Measurements from ENCODE around the gene CDK14. TPM values are rescaled to one million over a fixed set of nuclear protein-coding genes. Genes with fewer than 3 reads are reported as not detected.

The CDK14 gene
- total RNA-seq, 1 experiment from 2014 or later = 39.1 TPM

DNA sequence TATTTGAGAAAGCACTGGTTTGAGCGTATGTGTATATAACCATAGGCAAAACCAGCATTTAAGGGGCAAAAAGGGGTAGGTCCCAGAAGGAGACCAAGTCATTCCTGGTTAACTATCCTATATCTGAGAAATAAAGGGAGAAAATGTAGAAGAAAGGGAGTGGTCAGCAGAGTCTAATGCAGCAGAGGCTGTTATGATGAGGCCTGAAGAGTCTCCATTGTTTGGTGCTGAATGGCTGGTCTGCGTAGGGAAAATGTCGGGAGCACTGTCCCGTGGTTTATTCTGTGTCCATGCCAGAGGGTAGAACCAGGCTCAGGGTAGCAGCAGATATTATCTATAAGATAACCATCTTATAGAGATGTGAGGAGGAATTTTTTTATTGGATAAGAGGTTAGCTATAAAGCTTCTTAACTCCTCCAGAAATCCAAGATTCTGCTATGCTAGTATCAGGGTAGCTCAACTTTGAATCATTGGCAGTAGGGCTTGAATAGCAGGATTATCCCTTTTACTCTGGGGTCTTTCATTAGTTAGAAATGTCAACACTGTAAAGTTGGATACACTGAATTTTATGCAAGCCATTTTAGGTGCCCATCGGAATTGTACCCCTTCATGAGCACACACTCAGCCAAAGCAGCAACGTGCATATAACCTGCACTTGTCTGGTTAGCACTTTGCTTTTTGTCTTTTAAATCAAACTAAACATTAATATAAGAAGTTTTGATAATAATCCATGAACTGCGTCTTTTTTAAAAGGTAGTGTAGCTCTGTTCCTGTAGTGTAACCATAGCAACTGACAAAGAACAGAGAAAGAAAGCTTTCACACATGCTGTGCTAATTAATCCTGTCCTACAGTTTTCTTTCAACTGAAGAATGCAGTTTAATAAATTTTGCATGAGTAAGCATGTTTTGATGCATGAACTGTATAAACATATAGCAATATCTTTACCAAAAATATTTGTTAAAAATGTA lies 356.1 kb downstream of the CDK14 start:
- H3K27me3 ChIP-seq (ENCODE audit: insufficient read depth, low read depth) = no peaks in the 10 kb centered on the region
- no peaks in the 10 kb centered on the region for H4K20me1 ChIP-seq (ENCODE audit: insufficient read depth)
- H3K36me3 ChIP-seq (ENCODE audit: low read depth) = no peaks in the 10 kb centered on the region
- ChIA-PET POLR2A (ENCODE audit: unreplicated experiment) (no interaction called here), CTCF (no interaction called here)
- H3K4me2 ChIP-seq = no peak overlapping the region
- DNase-seq = no peak
- H3K27ac ChIP-seq = no peak overlapping the region
- no peaks in the 10 kb centered on the region for H3K4me1 ChIP-seq (replicated peaks; ENCODE audit: insufficient read depth)
- H3F3A ChIP-seq (ENCODE audit: insufficient read depth, low read depth) = no peaks in the 10 kb centered on the region
- H3K4me3 ChIP-seq = no peak overlapping the region
- intact Hi-C loops (cut with micrococcal nuclease; ENCODE audit: unreplicated experiment) = no loop called here
- no peak overlapping the region for H2AFZ ChIP-seq
- H3K9me3 ChIP-seq (ENCODE audit: insufficient read depth, low read depth) = no peaks in the 10 kb centered on the region
- BruUV-seq (replicated peaks) = no TSS peak
- no peaks in the 10 kb centered on the region for H3K9me2 ChIP-seq (ENCODE audit: insufficient read depth)
- TF ChIP-seq, protein P1, sequence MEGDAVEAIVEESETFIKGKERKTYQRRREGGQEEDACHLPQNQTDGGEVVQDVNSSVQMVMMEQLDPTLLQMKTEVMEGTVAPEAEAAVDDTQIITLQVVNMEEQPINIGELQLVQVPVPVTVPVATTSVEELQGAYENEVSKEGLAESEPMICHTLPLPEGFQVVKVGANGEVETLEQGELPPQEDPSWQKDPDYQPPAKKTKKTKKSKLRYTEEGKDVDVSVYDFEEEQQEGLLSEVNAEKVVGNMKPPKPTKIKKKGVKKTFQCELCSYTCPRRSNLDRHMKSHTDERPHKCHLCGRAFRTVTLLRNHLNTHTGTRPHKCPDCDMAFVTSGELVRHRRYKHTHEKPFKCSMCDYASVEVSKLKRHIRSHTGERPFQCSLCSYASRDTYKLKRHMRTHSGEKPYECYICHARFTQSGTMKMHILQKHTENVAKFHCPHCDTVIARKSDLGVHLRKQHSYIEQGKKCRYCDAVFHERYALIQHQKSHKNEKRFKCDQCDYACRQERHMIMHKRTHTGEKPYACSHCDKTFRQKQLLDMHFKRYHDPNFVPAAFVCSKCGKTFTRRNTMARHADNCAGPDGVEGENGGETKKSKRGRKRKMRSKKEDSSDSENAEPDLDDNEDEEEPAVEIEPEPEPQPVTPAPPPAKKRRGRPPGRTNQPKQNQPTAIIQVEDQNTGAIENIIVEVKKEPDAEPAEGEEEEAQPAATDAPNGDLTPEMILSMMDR (conservative IDR thresholded peaks at IDR 0.05) = no peak
- TF ChIP-seq EZH2 (IDR thresholded peaks at IDR 0.05; ENCODE audit: low read depth) = no peak
- no peaks in the 10 kb centered on the region for H3K79me2 ChIP-seq (ENCODE audit: low read depth)

DNA sequence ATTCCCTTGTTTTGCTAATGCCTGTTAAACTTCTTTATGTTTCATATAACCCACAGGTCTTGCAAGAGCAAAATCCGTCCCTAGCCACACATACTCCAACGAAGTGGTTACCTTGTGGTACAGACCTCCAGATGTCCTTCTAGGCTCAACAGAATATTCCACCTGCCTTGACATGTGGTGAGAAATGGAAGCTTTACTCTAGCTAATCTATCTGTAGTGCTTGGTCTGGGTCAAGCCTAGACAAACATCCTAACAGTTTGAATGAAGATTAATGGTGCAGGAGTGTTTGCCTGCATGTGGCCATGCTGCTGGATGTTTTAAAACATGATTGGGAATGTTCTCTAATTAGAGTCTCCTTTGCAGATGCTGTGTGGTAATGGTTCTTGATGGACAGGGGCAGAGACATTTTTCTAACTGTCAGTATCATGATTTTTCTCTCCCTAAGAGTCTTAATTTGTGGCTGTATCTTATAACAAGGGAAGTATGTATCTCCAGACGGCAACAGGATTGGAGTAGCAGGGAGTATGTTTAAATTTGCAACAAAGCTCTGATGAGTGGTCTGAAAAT lies 359.6 kb downstream of the CDK14 start:
- TF ChIP-seq, protein P1 (conservative IDR thresholded peaks at IDR 0.05) = no peak
- no peak for TF ChIP-seq EZH2 (IDR thresholded peaks at IDR 0.05; ENCODE audit: low read depth)
- H3K27ac ChIP-seq = no peak overlapping the region
- H3K4me3 ChIP-seq = no peak overlapping the region
- intact Hi-C loops (cut with micrococcal nuclease; ENCODE audit: unreplicated experiment) = no loop called here
- H3K9me3 ChIP-seq (ENCODE audit: insufficient read depth, low read depth) = no peaks in the 10 kb centered on the region
- H3K4me2 ChIP-seq = no peak overlapping the region
- no peak for DNase-seq
- H3K4me1 ChIP-seq (replicated peaks; ENCODE audit: insufficient read depth) = no peaks in the 10 kb centered on the region
- ChIA-PET POLR2A (ENCODE audit: unreplicated experiment) (no interaction called here), CTCF (no interaction called here)
- H3K9me2 ChIP-seq (ENCODE audit: insufficient read depth) = no peaks in the 10 kb centered on the region
- H4K20me1 ChIP-seq (ENCODE audit: insufficient read depth) = no peaks in the 10 kb centered on the region
- H3K79me2 ChIP-seq (ENCODE audit: low read depth) = no peaks in the 10 kb centered on the region
- no peaks in the 10 kb centered on the region for H3F3A ChIP-seq (ENCODE audit: insufficient read depth, low read depth)
- no peaks in the 10 kb centered on the region for H3K36me3 ChIP-seq (ENCODE audit: low read depth)
- no TSS peak for BruUV-seq (replicated peaks)
- no peak overlapping the region for H2AFZ ChIP-seq
- no peaks in the 10 kb centered on the region for H3K27me3 ChIP-seq (ENCODE audit: insufficient read depth, low read depth)

DNA sequence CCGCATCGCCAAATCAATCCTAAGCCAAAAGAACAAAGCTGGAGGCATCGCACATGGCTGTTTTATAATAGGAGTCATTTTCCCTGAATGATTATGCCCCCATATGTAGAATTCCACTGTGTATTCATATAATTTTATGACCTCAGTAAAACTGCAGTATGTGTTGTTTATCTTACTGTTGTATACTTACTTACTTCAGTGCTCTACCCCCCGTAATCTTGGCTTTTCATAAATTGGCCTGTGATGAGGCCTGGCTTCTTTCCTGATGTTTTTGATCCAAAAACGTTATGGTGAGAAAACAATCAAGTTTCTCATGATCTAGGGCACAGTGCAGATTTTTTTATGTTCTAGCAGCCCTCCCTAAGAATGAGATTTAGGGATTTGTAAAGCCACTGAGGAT lies 361.8 kb downstream of the CDK14 start:
- DNase-seq = no peak
- no TSS peak for BruUV-seq (replicated peaks)
- Histone ChIP-seq H4K20me1 (ENCODE audit: insufficient read depth) (no peaks in the 10 kb centered on the region), H3K4me3 (no peak overlapping the region), H3K9me2 (ENCODE audit: insufficient read depth) (no peaks in the 10 kb centered on the region), H3K36me3 (ENCODE audit: low read depth) (no peaks in the 10 kb centered on the region), H3K27me3 (ENCODE audit: insufficient read depth, low read depth) (no peaks in the 10 kb centered on the region), H3K27ac (no peak overlapping the region), H3K79me2 (ENCODE audit: low read depth) (no peaks in the 10 kb centered on the region), H2AFZ (no peak overlapping the region), H3K9me3 (ENCODE audit: insufficient read depth, low read depth) (no peaks in the 10 kb centered on the region), H3F3A (ENCODE audit: insufficient read depth, low read depth) (no peaks in the 10 kb centered on the region), H3K4me1 (replicated peaks; ENCODE audit: insufficient read depth) (no peaks in the 10 kb centered on the region), H3K4me2 (no peak overlapping the region)
- CTCF ChIA-PET = no interaction called here
- TF ChIP-seq, protein P1 (conservative IDR thresholded peaks at IDR 0.05) = no peak
- no peak for TF ChIP-seq EZH2 (IDR thresholded peaks at IDR 0.05; ENCODE audit: low read depth)
- POLR2A ChIA-PET (ENCODE audit: unreplicated experiment) = interaction anchor here (0.7 kb wide), 1 partner anchor 21 kb away, joined by 5 read pairs; no protein-coding TSS in a partner anchor
- intact Hi-C loops (cut with micrococcal nuclease; ENCODE audit: unreplicated experiment) = no loop called here
